Esophagus squamous epithelium (tissue), 5 donors: ENCODE measurements around the gene INAFM2. TPM values are rescaled to one million over a fixed set of nuclear protein-coding genes. Genes with fewer than 3 reads are reported as not detected.

ENCODE experiments used
- DNase-seq: peaks from one replicate; lab custom pipeline; 2025; lab: John Stamatoyannopoulos, UW
- H3K27ac ChIP-seq, 4 donors: fragments of 200-600 bp; sonication (generic); one replicate each; pipeline ENCODE4 v1.5.1; 2016 to 2019; ENCODE audit warnings: mild to moderate bottlenecking in 1 of 4
- H3K27me3 ChIP-seq, 4 donors: fragments of 200-600 bp; sonication (generic); 1 replicate in 3 of 4; 2 replicates in 1 of 4; pipeline versions ENCODE4 v1.5.1 to v1.6.0; 2017 to 2021; ENCODE audit warnings: antibody characterized with exemption in 1 of 4
- H3K36me3 ChIP-seq, 3 donors: fragments of 200-600 bp; sonication (generic); one replicate each; pipeline ENCODE4 v1.5.1; 2016 to 2019
- H3K4me1 ChIP-seq, 3 donors: fragments of 200-600 bp; sonication (generic); one replicate each; pipeline ENCODE4 v1.5.1; 2017 to 2019
- H3K4me3 ChIP-seq, 4 donors: fragments of 200-600 bp; sonication (generic); 1 replicate in 3 of 4; 2 replicates in 1 of 4; pipeline ENCODE4 v1.5.1; 2016 to 2019; ENCODE audit warnings: mild to moderate bottlenecking in 2 of 4, moderate library complexity in 1 of 4
- H3K9me3 ChIP-seq, 3 donors: fragments of 200-600 bp; sonication (generic); one replicate each; pipeline ENCODE4 v1.5.1; 2016 to 2019
- CTCF ChIP-seq, 6 experiments: fragments of 450-650 bp in 4 of 6; fragments of 200-600 bp in 2 of 6; sonication (generic) in 2 of 6; IDR thresholded peaks; one replicate each; pipeline ENCODE4 v1.5.1; 2016 to 2019; ENCODE audit warnings: antibody characterized with exemption in 6 of 6, mild to moderate bottlenecking in 4 of 6, moderate library complexity in 4 of 6
- POLR2A ChIP-seq, 4 donors: fragments of 450-650 bp; IDR thresholded peaks; one replicate each; pipeline ENCODE4 v1.6.1; 2017; ENCODE audit warnings: antibody characterized with exemption in 4 of 4, mild to moderate bottlenecking in 4 of 4, moderate library complexity in 3 of 4
- WGBS, 2 donors: methylation state at CpG; one replicate each; pipeline ENCODE4 v1.1.5; 2018; 5-methylcytosine and 5-hydroxymethylcytosine counted together
- intact Hi-C: fragments of 100-400 bp; cut with DNase I; formaldehyde crosslinking; loops from one replicate; pipeline ENCODE4 v1.15.0; 2022
- total RNA-seq, 4 donors: library from RNA; depleted of rRNA; stranded (reverse); fragments of >200 nt; gene quantifications; one replicate each; pipeline ENCODE4 v1.1.0, GENCODE V29; 2016
- donor health status: DM: yes; HTN: yes; CAD: no.

INAFM2 gene
- total RNA-seq, 4 donors from 2014 or later: 4.7 to 10.1 (median 8.1) TPM

GRCh38 chr15:40310993-40311392 is 12.5 kb upstream of the INAFM2 start:
- H3K4me1 ChIP-seq: peaks cover 6 to 16% (median 7%) of the 10 kb centered on the region in 3 donors
- intact Hi-C loops: no loop called here
- no peak overlapping the region for H3K4me3 ChIP-seq
- H3K27ac ChIP-seq: no peak overlapping the region
- TF ChIP-seq CTCF (IDR thresholded peaks at IDR 0.05) (no peak), POLR2A (IDR thresholded peaks at IDR 0.05) (no peak)
- peaks cover 0 to 76% (median 0%) of the 10 kb centered on the region in 4 donors for H3K27me3 ChIP-seq
- WGBS, 2 donors: 50 to 65% methylated on average over 3 of the region's 3 CpGs
- no peaks in the 10 kb centered on the region for H3K36me3 ChIP-seq
- no peaks in the 10 kb centered on the region for H3K9me3 ChIP-seq
- DNase-seq: no peak

GRCh38 chr15:40312370-40313158 is 10.9 kb upstream of the INAFM2 start:
- intact Hi-C loops: no loop called here
- no peak overlapping the region for H3K4me3 ChIP-seq
- peaks cover 6 to 16% (median 7%) of the 10 kb centered on the region in 3 donors for H3K4me1 ChIP-seq
- H3K9me3 ChIP-seq: no peaks in the 10 kb centered on the region
- 87 to 92% methylated on average over 8 of the region's 10 CpGs for WGBS, 2 donors
- H3K36me3 ChIP-seq: no peaks in the 10 kb centered on the region
- no peak overlapping the region for H3K27ac ChIP-seq
- TF ChIP-seq POLR2A (IDR thresholded peaks at IDR 0.05): no peak
- no peak for TF ChIP-seq CTCF (IDR thresholded peaks at IDR 0.05)
- H3K27me3 ChIP-seq: peaks cover 0 to 83% (median 0%) of the 10 kb centered on the region in 4 donors
- DNase-seq: no peak

- intact Hi-C loops: no loop called here
- DNase-seq: no peak
- Histone ChIP-seq H3K9me3 (no peaks in the 10 kb centered on the region), H3K4me1 (peaks cover 6 to 16% (median 7%) of the 10 kb centered on the region in 3 donors), H3K27me3 (peaks cover 0 to 72% (median 0%) of the 10 kb centered on the region in 4 donors), H3K36me3 (no peaks in the 10 kb centered on the region), H3K27ac (no peak overlapping the region), H3K4me3 (no peak overlapping the region)
- TF ChIP-seq POLR2A (IDR thresholded peaks at IDR 0.05) (no peak), CTCF (IDR thresholded peaks at IDR 0.05) (no peak)
- WGBS, 2 donors: 23 to 29% methylated on average over 8 to 10 of the region's 10 CpGs
Measured at GRCh38 chr15:40313531-40314398, 9.7 kb upstream of the INAFM2 start.

GRCh38 chr15:40314723-40315276 is 8.7 kb upstream of the INAFM2 start:
- DNase-seq: no peak
- H3K4me1 ChIP-seq: peaks cover 6 to 13% (median 7%) of the 10 kb centered on the region in 3 donors
- intact Hi-C loops: no loop called here
- H3K36me3 ChIP-seq: no peaks in the 10 kb centered on the region
- H3K27me3 ChIP-seq: peaks cover 0 to 71% (median 0%) of the 10 kb centered on the region in 4 donors
- WGBS, 2 donors: 70 to 85% methylated on average over 4 of the region's 4 CpGs
- H3K9me3 ChIP-seq: no peaks in the 10 kb centered on the region
- H3K4me3 ChIP-seq: no peak overlapping the region
- no peak overlapping the region for H3K27ac ChIP-seq
- no peak for TF ChIP-seq CTCF (IDR thresholded peaks at IDR 0.05)
- no peak for TF ChIP-seq POLR2A (IDR thresholded peaks at IDR 0.05)
